ENCODE results near the gene NSD1. TPM values are rescaled to one million over a fixed set of nuclear protein-coding genes. Genes with fewer than 3 reads are reported as not detected.

Gene NSD1
- total and polyA plus RNA-seq, 3 donors from 2014 or later = 66.0 to 86.6 (median 71.2) TPM

- DNase-seq = no peak
- H3K27me3 ChIP-seq = no peaks in the 10 kb centered on the region
- WGBS, 2 donors = 25 to 40% methylated on average over 4 of the region's 4 CpGs
- H3K4me1 ChIP-seq = peaks cover 19% of the 10 kb centered on the region
- no peaks in the 10 kb centered on the region for H3K9me3 ChIP-seq
- intact Hi-C loops (cut with DNase I; ENCODE audit: low total_unique reads) = loop anchor here (10.0 kb wide), 1 partner anchor 186 kb away; no protein-coding TSS in a partner anchor
- H3K36me3 ChIP-seq (ENCODE audit: low read depth, missing control alignments) = no peaks in the 10 kb centered on the region
- no peak overlapping the region for H3K4me3 ChIP-seq
- H3K27ac ChIP-seq = peak overlapping the region in 1 of 2 donors; percentile 18
- TF ChIP-seq CTCF (IDR thresholded peaks at IDR 0.05) = no peak
- TF ChIP-seq POLR2A (IDR thresholded peaks at IDR 0.05) = no peak
These were observed 166.8 kb downstream of the NSD1 start for GRCh38 chr5:177300236-177300880.

- no peaks in the 10 kb centered on the region for H3K36me3 ChIP-seq (ENCODE audit: low read depth, missing control alignments)
- no peaks in the 10 kb centered on the region for H3K27me3 ChIP-seq
- H3K9me3 ChIP-seq = no peaks in the 10 kb centered on the region
- no peak for TF ChIP-seq POLR2A (IDR thresholded peaks at IDR 0.05)
- TF ChIP-seq CTCF (IDR thresholded peaks at IDR 0.05) = no peak
- H3K27ac ChIP-seq = peak overlapping the region in 1 of 2 donors; percentile 18
- 72 to 92% methylated on average over 2 of the region's 2 CpGs for WGBS, 2 donors
- H3K4me3 ChIP-seq = no peak overlapping the region
- H3K4me1 ChIP-seq = peaks cover 19% of the 10 kb centered on the region
- no peak for DNase-seq
- intact Hi-C loops (cut with DNase I; ENCODE audit: low total_unique reads) = loop anchor here (10.0 kb wide), 1 partner anchor 186 kb away; no protein-coding TSS in a partner anchor
These were observed 167.4 kb downstream of the NSD1 start for GRCh38 chr5:177300951-177301350.

GRCh38 chr5:177301503-177302165, 168.1 kb downstream of the NSD1 start:
- intact Hi-C loops (cut with DNase I; ENCODE audit: low total_unique reads) = loop anchor here (10.0 kb wide), 1 partner anchor 187 kb away; no protein-coding TSS in a partner anchor
- TF ChIP-seq POLR2A (IDR thresholded peaks at IDR 0.05) = no peak
- TF ChIP-seq CTCF (IDR thresholded peaks at IDR 0.05) = no peak
- DNase-seq = no peak
- H3K4me1 ChIP-seq = peaks cover 19% of the 10 kb centered on the region
- no peak overlapping the region for H3K4me3 ChIP-seq
- no peak overlapping the region for H3K27ac ChIP-seq
- H3K36me3 ChIP-seq (ENCODE audit: low read depth, missing control alignments) = no peaks in the 10 kb centered on the region
- no peaks in the 10 kb centered on the region for H3K27me3 ChIP-seq
- no peaks in the 10 kb centered on the region for H3K9me3 ChIP-seq
- 45 to 80% methylated on average over 4 to 7 of the region's 7 CpGs for WGBS, 2 donors

GRCh38 chr5:177302354-177303110, 169.0 kb downstream of the NSD1 start:
- intact Hi-C loops (cut with DNase I; ENCODE audit: low total_unique reads) = loop anchor here (10.0 kb wide), 1 partner anchor 188 kb away; no protein-coding TSS in a partner anchor
- TF ChIP-seq POLR2A (IDR thresholded peaks at IDR 0.05) = no peak
- Histone ChIP-seq H3K27me3 (no peaks in the 10 kb centered on the region), H3K9me3 (no peaks in the 10 kb centered on the region), H3K4me1 (peaks cover 19% of the 10 kb centered on the region), H3K36me3 (ENCODE audit: low read depth, missing control alignments) (no peaks in the 10 kb centered on the region), H3K4me3 (peak overlapping the region; percentile 82 to 94), H3K27ac (no peak overlapping the region)
- no peak for DNase-seq
- WGBS, 2 donors = 22 to 58% methylated on average over 3 to 24 of the region's 24 CpGs

Data from testis (tissue), 3 donors.